H1 (cell line): ENCODE results near the gene HMOX2. TPM values are rescaled to one million over a fixed set of nuclear protein-coding genes. Genes with fewer than 3 reads are reported as not detected.

ENCODE experiments used
- CBX5 ChIP-seq: fragments of 300-800, 300-1000 bp; sonication (generic); IDR thresholded peaks from 2 replicates; pipeline ENCODE4 v1.7.1; 2016; ENCODE audit warnings: antibody characterized with exemption, low read length, low read depth
- FOSL1 ChIP-seq: IDR thresholded peaks from 2 replicates; pipeline ENCODE4 v1.6.1; 2011; ENCODE audit warnings: mild to moderate bottlenecking, low read depth, low read length, moderate library complexity; ENCODE audit not compliant: insufficient read depth
- PHF8 ChIP-seq: fragments of 200-600 bp; sonication (generic); conservative IDR thresholded peaks from 2 replicates; pipeline ENCODE4 v1.7.1; 2012; ENCODE audit warnings: low read depth, mild to moderate bottlenecking, inconsistent platforms, low read length, moderate library complexity
- RNF2 ChIP-seq: fragments of 200-900, 300-1000 bp; sonication (generic); IDR thresholded peaks from 2 replicates; pipeline ENCODE4 v1.7.1; 2016; ENCODE audit warnings: borderline replicate concordance, low read depth, mild to moderate bottlenecking, antibody characterized with exemption, low read length; ENCODE audit not compliant: poor library complexity, severe bottlenecking; ENCODE audit errors: missing control alignments
- polyA plus RNA-seq, 7 experiments: library from polyadenylated mRNA; depleted of rRNA in 3 of 7; stranded (reverse) in 5 of 7; unstranded in 2 of 7; fragments of >200 nt in 5 of 7; fragments of 200-250 nt in 2 of 7; gene quantifications; 1 replicate in 5 of 7; 2 replicates in 1 of 7; 4 replicates in 1 of 7; pipeline versions ENCODE4 v1.2.1 to v1.2.3, GENCODE V29; 2011 to 2013; ENCODE audit warnings: missing spikeins in 2 of 7, mixed read lengths in 2 of 7
- total RNA-seq: library from RNA; stranded (reverse); fragmentation: NEBNext Ultra II Directional; extraction: Animal tissue kit (Norgen Biotek cat#: 25700); gene quantifications from 2 replicates; pipeline ENCODE4 v1.2.1, GENCODE V29; 2021

The HMOX2 gene
- total and polyA plus RNA-seq, 2 of the 8 experiments (the other 6 are each of a cell fraction or from before 2014, with no cell fraction given): 36.5 to 48.4 TPM

DNA sequence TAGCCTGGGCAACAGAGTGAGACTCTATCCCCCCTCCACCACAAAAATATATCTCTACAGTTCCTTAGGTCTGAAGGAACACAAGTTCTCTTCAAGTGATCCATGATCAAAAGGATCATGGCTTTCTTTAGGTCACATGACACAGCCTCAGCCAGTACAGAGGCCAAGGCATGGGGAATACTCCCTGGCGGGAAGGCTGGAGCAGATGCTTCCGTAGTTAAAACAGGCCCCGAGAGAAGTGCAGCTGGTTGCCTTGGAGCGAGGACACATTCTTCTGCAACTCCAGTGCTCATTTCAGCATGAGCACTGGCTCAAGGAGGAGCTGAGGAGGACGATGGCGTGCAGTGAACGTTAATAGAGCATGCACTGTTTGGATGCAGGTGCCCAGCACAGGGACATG is 48.9 kb downstream of the HMOX2 start (continued):
- no peak for TF ChIP-seq RNF2
- TF ChIP-seq CBX5: no peak
- TF ChIP-seq FOSL1: no peak
- TF ChIP-seq PHF8: no peak
